Pons (tissue), 1 donor: ENCODE results near the gene CTXND1.
"Not testable (repeated sequence)": the region's sequence is repeated elsewhere in the genome, so short reads cannot be mapped to it uniquely, and the experiment has no call there.

Experiments
- DNase-seq: peaks from one replicate; pipeline ENCODE4 v3.0.0-alpha.2; 2016; ENCODE audit warnings: low spot score

The CTXND1 gene

GRCh38 chr15:80252121-80252518 lies at the start of gene CTXND1:
CTXND1 (minus strand) TSS chr15:80252213; CDS start chr15:80201949, 50,264 bp downstream.
- DNase-seq = no peak

DNA sequence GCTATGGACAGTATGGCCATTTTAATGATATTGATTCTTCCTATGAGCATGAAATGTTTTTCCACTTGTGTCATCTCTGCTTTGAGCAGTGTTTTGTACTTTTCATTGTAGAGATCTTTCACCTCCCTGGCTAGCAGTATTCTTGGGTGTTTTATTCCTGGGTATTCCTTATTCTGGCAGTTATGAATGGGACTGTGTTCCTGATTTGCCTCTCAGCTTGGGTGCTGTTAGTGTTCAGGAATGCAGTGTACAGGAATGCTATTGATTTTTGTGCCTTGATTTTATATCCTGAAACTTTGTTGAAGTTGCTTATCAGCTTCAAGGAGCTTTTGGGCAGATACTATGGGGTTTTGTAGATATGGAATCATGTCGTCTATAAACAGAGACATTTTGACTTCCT lies 49.5 kb upstream of the CTXND1 start:
- DNase-seq = no peak

DNA sequence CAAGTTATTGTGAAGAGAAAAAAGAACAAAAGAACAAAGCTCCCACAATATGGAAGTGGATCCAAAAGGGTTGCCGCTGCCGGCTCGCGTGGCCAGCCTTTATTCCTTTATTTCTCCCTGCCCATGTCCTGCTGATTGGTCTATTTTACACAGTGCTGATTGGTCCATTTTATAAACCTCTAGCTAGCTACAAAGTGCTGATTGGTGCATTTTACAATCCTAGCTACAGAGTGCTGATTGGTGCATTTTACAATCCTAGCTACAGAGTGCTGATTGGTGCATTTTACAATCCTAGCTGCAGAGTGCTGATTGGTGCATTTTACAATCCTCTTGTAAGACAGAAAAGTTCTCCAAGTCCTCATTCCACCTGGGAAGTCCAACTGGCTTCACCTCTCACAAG lies 43.8 kb upstream of the CTXND1 start:
- DNase-seq = not testable (repeated sequence)

GRCh38 chr15:80292079-80292478 lies 40.1 kb upstream of the CTXND1 start:
- no peak for DNase-seq

DNA sequence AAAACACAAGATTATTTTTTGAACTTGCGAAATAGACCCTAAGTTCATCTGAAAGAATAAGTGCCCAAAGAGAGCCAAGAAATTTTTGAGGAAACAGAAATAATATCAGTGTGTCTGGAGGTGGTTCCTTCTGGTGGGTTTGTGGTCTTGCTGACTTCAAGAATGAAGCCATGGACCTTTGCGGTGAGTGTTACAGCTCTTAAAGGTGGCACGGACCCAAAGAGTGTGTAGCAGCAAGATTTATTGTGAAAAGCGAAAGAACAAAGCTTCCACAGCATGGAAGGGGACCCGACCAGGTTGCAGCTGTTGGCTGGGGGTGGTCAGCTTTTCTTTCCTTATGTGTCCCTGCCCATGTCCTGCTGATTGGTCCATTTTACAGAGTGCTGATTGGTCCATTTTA lies 38.9 kb upstream of the CTXND1 start:
- DNase-seq = not testable (repeated sequence)

DNA sequence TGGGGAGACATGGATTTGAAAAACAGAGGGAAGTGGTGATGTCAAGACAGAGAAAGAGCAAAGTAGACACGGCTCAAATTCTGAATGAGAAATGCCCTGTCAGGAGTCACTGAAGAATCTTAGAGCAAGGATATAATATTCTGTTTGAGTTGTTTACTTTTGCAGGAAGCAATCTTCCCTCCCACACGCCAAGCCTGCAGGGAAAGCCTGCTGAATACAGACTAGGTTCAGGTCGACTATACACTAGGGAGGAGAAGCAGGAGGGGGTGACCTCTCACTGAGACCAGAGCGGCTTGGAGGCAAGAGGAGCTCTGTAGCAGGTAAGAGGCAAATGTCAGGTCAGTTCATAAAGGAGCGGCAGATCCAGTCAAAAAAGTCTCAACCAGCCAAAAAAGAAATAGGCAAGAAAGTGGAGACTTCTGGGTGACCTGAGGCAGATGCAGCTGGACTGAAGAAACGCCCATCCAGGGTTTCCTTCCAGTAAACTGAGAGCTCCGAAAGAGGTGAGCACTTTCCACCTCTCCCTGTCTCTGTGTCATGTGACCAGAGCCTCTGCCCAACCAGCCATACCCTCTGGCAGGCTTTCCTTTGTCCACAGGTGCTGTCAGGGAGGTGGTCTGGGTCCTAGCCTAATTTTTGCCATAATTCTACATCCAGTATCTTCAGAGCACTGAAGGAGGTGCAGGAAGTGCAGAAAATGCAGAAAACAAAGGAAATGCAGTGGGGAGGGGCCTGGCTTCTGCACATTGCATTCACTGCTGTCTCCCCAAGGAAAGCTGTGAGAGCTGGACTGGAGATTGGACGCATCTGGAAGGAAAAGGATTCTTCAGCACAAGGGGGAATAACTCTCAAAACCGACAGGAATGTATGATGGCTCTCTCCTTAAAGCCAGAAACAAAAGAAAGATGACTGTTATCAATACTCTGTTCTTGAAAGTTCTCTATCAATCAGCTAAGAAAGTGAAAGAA lies 37.8 kb upstream of the CTXND1 start:
- DNase-seq = no peak

DNA sequence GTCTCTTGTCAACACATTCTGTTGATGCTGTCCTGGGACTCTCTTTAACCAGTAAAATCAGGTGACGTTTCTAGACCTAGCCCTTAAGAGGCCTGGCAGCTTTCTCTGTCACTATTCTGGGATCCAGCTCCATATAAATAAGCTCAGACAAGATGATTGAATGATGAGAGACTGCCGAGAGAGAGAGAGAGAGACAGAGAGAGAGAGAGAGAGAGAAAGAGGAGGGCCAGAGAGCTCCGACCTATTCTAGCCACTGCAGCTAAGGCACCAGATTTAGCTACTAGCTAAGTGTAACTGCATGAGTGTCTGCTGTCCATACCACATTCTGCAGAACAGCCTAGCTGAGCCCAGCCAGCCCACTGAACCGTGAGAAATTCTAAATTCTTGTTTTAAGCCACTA lies 36.1 kb upstream of the CTXND1 start:
- no peak for DNase-seq

GRCh38 chr15:80286055-80286454 lies 34.0 kb upstream of the CTXND1 start:
- no peak for DNase-seq

DNA sequence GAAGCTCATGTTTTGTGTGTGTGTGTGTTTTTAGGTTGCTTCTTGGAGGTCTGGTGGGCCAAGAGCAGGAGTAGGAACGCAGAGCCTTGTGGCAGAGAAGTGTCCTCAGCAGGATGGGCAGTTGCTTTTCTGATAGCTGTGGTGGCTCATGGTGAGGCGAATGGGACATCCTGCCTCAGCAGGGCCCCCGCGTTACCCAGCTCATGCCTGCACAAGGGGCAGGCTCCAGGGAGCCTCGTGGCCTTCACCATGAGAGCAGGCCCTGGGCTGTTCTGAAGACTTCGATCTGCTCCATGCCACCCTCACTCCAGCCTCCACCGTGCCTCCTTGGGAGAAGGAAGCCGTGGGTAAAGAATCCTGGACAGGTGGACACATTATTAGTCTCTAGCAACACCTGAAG lies 33.4 kb upstream of the CTXND1 start:
- DNase-seq = no peak

GRCh38 chr15:80283531-80283930 lies 31.5 kb upstream of the CTXND1 start:
- DNase-seq = no peak

- no peak for DNase-seq
These were observed 25.1 kb upstream of the CTXND1 start for GRCh38 chr15:80277147-80277546.

- no peak for DNase-seq
These were observed 23.9 kb upstream of the CTXND1 start for GRCh38 chr15:80275961-80276360.

DNA sequence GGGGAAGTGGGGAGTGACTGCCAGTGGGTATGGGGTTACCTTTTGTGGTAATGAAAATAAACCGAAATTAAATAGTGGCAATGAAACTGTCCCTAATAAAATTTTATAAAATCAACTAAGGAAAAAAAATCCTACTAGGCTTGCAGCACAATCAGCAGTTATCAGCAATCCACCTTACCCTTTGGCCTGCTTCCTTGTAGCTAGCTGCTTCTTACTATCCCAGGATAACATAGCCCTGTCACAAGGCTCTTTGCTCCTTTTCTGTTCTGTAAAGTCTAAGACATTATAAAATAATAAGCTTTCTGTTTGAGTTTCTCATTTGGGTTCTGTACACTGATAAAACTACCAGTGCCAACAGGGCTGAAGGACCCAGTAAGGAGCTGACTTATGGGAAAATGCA lies 23.0 kb upstream of the CTXND1 start:
- DNase-seq = no peak

- DNase-seq = no peak
These were observed 22.5 kb upstream of the CTXND1 start for GRCh38 chr15:80274554-80274953.

GRCh38 chr15:80272987-80273386 lies 21.0 kb upstream of the CTXND1 start:
- no peak for DNase-seq

- no peak for DNase-seq
These were observed 18.5 kb upstream of the CTXND1 start for GRCh38 chr15:80270472-80270871.

DNA sequence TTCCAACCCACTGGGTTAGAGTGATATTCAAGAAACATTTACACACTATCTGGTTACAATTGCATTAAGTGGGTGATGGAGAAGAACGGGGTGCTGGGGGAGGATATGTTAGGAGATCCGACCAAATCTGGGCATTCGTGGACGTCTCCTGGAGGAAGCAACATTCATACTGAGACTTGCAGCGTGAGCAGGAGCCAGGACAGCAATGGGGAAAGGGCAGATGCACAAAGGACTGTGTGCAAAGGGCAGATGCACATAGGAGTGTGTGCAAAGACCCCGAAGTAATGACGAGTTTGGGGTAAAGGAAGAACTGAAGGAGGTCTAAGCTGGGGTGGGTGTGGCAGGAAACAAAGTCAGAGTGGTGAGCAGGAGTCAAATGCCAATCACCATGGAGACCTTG lies 16.1 kb upstream of the CTXND1 start:
- no peak for DNase-seq

- DNase-seq = no peak
These were observed 15.6 kb upstream of the CTXND1 start for GRCh38 chr15:80267658-80268057.

- no peak for DNase-seq
These were observed 14.7 kb upstream of the CTXND1 start for GRCh38 chr15:80266745-80267144.

DNA sequence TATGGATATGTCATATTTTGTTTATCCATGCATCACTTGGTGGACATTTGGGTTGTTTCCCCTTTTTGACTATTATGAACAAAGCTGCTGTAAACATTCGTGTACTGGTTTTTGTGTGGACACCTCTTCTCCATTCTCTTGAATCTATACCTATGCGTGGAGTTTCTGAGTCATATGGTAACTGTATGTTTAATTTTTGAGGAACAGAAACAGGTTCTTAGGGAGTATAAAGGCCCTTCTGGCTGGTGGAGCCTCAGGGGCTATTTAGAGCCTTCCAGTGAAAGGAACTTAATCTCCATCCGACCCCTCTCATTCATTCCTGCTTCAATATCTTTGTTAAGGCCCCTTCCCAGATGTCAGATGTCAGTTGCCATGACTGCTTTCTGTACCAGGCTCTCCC lies 14.1 kb upstream of the CTXND1 start:
- DNase-seq = no peak

- no peak for DNase-seq
These were observed 13.0 kb upstream of the CTXND1 start for GRCh38 chr15:80265021-80265420.

- no peak for DNase-seq
These were observed 12.0 kb upstream of the CTXND1 start for GRCh38 chr15:80264031-80264430.

DNA sequence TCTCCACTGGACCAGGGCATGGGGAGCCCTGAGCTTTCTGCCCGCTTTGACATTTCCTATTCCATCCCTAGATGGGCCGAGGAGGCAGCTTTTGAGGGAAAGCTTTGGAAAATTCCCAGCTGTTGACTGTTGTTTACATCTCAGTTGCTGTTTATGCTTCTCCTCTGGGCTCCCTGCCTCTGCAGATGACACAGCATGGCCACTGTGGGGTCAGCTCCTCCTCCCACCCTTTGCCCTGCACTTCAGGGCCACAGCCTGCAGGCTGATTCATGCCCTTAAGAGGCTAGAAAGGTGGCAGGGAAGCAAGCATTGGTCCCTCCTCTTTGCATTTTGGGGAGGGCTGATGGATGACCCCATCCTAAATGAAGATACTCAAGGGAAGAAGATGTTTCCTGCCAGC lies 8.5 kb upstream of the CTXND1 start:
- no peak for DNase-seq

DNA sequence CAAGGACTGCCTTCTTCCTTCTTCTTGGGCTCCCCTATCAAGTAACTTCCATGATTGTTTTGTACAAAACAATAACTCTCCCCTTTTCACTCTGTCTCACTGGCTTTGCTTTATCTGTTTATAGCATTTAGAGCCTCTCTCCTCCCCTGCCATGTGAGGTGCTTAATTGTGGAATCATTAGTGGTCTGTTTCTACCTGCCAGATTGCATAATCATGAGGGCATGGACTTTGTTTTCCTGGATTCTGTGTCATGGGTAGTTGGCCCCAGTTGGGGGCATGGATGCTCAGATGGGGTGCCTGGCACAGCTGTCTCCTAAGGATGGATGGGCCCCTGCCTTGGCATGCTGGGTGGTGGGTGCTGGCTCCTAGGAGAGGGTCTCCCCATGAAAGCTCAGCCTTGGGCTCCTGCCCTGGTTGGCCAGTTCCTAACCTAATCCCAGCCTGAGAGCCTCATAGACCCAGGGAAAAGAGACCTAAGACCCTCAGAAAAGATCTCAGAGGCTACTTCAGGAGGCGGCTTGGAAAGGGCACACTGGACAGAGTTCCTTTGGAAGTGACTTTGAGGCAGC lies 8.0 kb upstream of the CTXND1 start:
- no peak for DNase-seq
